Esophagus squamous epithelium (tissue), 5 donors: ENCODE results near the gene HLA-DPB1. TPM values are rescaled to one million over a fixed set of nuclear protein-coding genes. Genes with fewer than 3 reads are reported as not detected.

Experiments used
- DNase-seq: peaks from one replicate; lab custom pipeline; 2025; lab: John Stamatoyannopoulos, UW
- H3K27ac ChIP-seq, 4 donors: fragments of 200-600 bp; sonication (generic); one replicate each; pipeline ENCODE4 v1.5.1; 2016 to 2019; ENCODE audit warnings: mild to moderate bottlenecking in 1 of 4
- H3K27me3 ChIP-seq, 4 donors: fragments of 200-600 bp; sonication (generic); 1 replicate in 3 of 4; 2 replicates in 1 of 4; pipeline versions ENCODE4 v1.5.1 to v1.6.0; 2017 to 2021; ENCODE audit warnings: antibody characterized with exemption in 1 of 4
- H3K36me3 ChIP-seq, 3 donors: fragments of 200-600 bp; sonication (generic); one replicate each; pipeline ENCODE4 v1.5.1; 2016 to 2019
- H3K4me1 ChIP-seq, 3 donors: fragments of 200-600 bp; sonication (generic); one replicate each; pipeline ENCODE4 v1.5.1; 2017 to 2019
- H3K4me3 ChIP-seq, 4 donors: fragments of 200-600 bp; sonication (generic); 1 replicate in 3 of 4; 2 replicates in 1 of 4; pipeline ENCODE4 v1.5.1; 2016 to 2019; ENCODE audit warnings: mild to moderate bottlenecking in 2 of 4, moderate library complexity in 1 of 4
- H3K9me3 ChIP-seq, 3 donors: fragments of 200-600 bp; sonication (generic); one replicate each; pipeline ENCODE4 v1.5.1; 2016 to 2019
- POLR2A ChIP-seq, 4 donors: fragments of 450-650 bp; IDR thresholded peaks; one replicate each; pipeline ENCODE4 v1.6.1; 2017; ENCODE audit warnings: antibody characterized with exemption in 4 of 4, mild to moderate bottlenecking in 4 of 4, moderate library complexity in 3 of 4
- WGBS, 2 donors: methylation state at CpG; one replicate each; pipeline ENCODE4 v1.1.5; 2018; 5-methylcytosine and 5-hydroxymethylcytosine counted together
- intact Hi-C: fragments of 100-400 bp; cut with DNase I; formaldehyde crosslinking; loops from one replicate; pipeline ENCODE4 v1.15.0; 2022
- total RNA-seq, 4 donors: library from RNA; depleted of rRNA; stranded (reverse); fragments of >200 nt; gene quantifications; one replicate each; pipeline ENCODE4 v1.1.0, GENCODE V29; 2016
- TF ChIP-seq, protein P1 (sequence below), 6 experiments: fragments of 450-650 bp in 4 of 6; fragments of 200-600 bp in 2 of 6; sonication (generic) in 2 of 6; IDR thresholded peaks; one replicate each; pipeline ENCODE4 v1.5.1; 2016 to 2019; ENCODE audit warnings: antibody characterized with exemption in 6 of 6, mild to moderate bottlenecking in 4 of 6, moderate library complexity in 4 of 6
- donor health status: DM: yes; HTN: yes; CAD: no.

HLA-DPB1 gene
- total RNA-seq, 4 donors from 2014 or later = 3.2 to 96.9 (median 45.3) TPM

DNA sequence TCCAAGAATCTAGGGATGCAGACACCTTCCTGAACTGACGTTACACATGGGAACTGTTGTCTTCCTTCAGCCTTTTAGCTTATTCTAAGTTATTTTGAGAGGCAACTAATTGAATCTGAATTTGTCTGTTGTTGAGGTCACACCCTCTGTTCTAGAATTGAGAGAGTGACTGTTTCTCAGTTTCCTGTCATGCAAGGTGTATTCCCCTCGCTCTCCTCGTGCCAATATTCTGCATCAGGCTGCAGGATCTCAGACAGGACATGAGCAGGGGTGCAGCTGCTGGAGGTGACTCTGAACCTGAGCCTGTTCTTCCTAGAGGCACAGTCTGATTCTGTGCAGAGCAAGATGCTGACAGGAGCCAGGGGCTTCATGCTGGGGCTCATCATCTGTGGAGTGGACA is 52.5 kb downstream of the HLA-DPB1 start:
- peaks cover 0 to 19% (median 2%) of the 10 kb centered on the region in 4 donors for H3K27me3 ChIP-seq
- intact Hi-C loops = no loop called here
- DNase-seq = no peak
- H3K27ac ChIP-seq = no peak overlapping the region
- H3K4me3 ChIP-seq = no peak overlapping the region
- H3K36me3 ChIP-seq = no peaks in the 10 kb centered on the region
- WGBS, 2 donors = 56 to 64% methylated on average over 3 of the region's 3 CpGs
- no peaks in the 10 kb centered on the region for H3K4me1 ChIP-seq
- no peak for TF ChIP-seq POLR2A (IDR thresholded peaks at IDR 0.05)
- TF ChIP-seq, protein P1, sequence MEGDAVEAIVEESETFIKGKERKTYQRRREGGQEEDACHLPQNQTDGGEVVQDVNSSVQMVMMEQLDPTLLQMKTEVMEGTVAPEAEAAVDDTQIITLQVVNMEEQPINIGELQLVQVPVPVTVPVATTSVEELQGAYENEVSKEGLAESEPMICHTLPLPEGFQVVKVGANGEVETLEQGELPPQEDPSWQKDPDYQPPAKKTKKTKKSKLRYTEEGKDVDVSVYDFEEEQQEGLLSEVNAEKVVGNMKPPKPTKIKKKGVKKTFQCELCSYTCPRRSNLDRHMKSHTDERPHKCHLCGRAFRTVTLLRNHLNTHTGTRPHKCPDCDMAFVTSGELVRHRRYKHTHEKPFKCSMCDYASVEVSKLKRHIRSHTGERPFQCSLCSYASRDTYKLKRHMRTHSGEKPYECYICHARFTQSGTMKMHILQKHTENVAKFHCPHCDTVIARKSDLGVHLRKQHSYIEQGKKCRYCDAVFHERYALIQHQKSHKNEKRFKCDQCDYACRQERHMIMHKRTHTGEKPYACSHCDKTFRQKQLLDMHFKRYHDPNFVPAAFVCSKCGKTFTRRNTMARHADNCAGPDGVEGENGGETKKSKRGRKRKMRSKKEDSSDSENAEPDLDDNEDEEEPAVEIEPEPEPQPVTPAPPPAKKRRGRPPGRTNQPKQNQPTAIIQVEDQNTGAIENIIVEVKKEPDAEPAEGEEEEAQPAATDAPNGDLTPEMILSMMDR (IDR thresholded peaks at IDR 0.05) = no peak
- H3K9me3 ChIP-seq = peaks cover 0 to 10% (median 0%) of the 10 kb centered on the region in 3 donors

DNA sequence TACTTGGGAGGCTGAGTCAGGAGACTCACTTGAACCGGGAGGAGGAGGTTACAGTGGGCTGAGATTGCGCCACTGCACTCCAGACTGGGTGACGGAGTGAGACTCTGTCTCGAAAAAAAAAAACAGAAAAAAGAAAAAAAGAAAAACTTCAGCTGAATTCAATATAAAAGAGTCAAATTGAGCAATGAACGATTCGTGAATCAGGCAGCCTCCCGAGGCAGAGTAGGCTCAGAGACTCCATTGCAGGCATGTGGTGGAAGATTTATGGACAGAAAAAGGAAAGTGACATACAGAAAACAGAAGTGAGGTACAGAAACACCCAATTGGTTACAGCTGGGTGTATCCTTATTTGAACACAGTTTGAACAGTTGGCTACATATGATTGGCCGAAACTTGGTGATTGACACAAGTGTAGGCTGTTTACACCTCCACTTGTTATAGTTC is 56.3 kb downstream of the HLA-DPB1 start:
- H3K9me3 ChIP-seq = no peaks in the 10 kb centered on the region
- 54 to 78% methylated on average over 8 of the region's 8 CpGs for WGBS, 2 donors
- no peak overlapping the region for H3K4me3 ChIP-seq
- no peak overlapping the region for H3K27ac ChIP-seq
- no peak for TF ChIP-seq POLR2A (IDR thresholded peaks at IDR 0.05)
- TF ChIP-seq, protein P1 (IDR thresholded peaks at IDR 0.05) = no peak
- no peaks in the 10 kb centered on the region for H3K4me1 ChIP-seq
- intact Hi-C loops = no loop called here
- DNase-seq = no peak
- H3K27me3 ChIP-seq = peaks cover 0 to 13% (median 0%) of the 10 kb centered on the region in 4 donors
- no peaks in the 10 kb centered on the region for H3K36me3 ChIP-seq

DNA sequence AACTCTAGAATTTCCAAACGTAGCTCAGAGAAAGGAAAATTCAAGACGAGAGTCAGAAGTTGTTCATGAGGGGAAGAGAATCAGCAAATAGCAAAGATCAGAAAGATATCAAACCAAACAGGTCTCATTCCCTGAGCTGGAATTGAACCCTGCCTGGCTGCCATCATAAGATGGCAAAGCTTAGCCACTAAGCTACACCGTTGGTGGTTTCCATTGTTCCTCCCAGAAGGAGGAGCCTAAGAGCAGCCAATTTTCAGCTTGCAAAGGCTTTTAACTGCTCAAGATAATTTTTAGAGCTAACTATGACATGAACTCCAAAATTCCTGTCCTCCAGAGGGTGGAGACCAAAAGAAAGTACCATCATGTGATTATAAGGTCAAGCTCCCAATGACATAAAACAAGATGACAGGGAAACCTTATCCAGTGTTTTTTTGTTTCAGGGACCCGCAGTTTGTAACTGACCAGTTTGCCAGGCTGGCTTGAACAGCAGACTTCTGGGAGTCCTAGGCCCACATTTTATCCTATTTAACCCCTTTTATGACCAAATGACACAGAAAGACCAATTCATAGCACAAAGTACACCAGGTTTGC is 60.6 kb downstream of the HLA-DPB1 start:
- Histone ChIP-seq H3K27ac (no peak overlapping the region), H3K4me3 (no peak overlapping the region), H3K9me3 (no peaks in the 10 kb centered on the region), H3K27me3 (peaks cover 0 to 4% (median 0%) of the 10 kb centered on the region in 4 donors), H3K4me1 (no peaks in the 10 kb centered on the region), H3K36me3 (no peaks in the 10 kb centered on the region)
- TF ChIP-seq, protein P1 (IDR thresholded peaks at IDR 0.05) = no peak
- no peak for TF ChIP-seq POLR2A (IDR thresholded peaks at IDR 0.05)
- WGBS, 2 donors = 48 to 64% methylated on average over 4 of the region's 4 CpGs
- DNase-seq = no peak
- intact Hi-C loops = no loop called here

Other genes with a start within 250 kb of the HLA-DPB1 start
- 10 to 100 TPM; 25.4 to 28.3 (median 26.7) TPM for gene TAP2, start 237.3 kb upstream of the HLA-DPB1 start, total RNA-seq
- gene PSMB8, start 231.9 kb upstream of the HLA-DPB1 start, total RNA-seq = 100 to 1,000 TPM in 1 of 4 donors, 10 to 100 TPM in 3; 21.6 to 135 (median 42.2) TPM
- gene TAP1, start 222.3 kb upstream of the HLA-DPB1 start, total RNA-seq = 10 to 100 TPM; 31.7 to 95.5 (median 40.3) TPM
- 10 to 100 TPM in 2 of 4 donors, 1 to 10 TPM in 2; 5.2 to 93.7 (median 12.0) TPM for gene PSMB9, start 221.8 kb upstream of the HLA-DPB1 start, total RNA-seq
- gene HLA-DMB, start 135.0 kb upstream of the HLA-DPB1 start, total RNA-seq = 10 to 100 TPM in 2 of 4 donors, 1 to 10 TPM in 2; 3.4 to 24.8 (median 9.2) TPM
- 10 to 100 TPM in 2 of 4 donors, 1 to 10 TPM in 2; 4.7 to 36.4 (median 12.6) TPM for gene HLA-DMA, start 122.9 kb upstream of the HLA-DPB1 start, total RNA-seq
- gene BRD2, start 107.4 kb upstream of the HLA-DPB1 start, total RNA-seq = 100 to 1,000 TPM; 110 to 152 (median 132) TPM
- 1 to 10 TPM in 2 of 4 donors, under 1 TPM in 2; 0.61 to 9.7 (median 1.6) TPM for gene HLA-DOA, start 66.4 kb upstream of the HLA-DPB1 start, total RNA-seq
- gene HLA-DPA1, start 2.3 kb upstream of the HLA-DPB1 start, total RNA-seq = 100 to 1,000 TPM in 1 of 4 donors, 10 to 100 TPM in 1, 1 to 10 TPM in 2; 6.2 to 114 (median 48.2) TPM
- under 1 TPM; 0.23 to 0.61 (median 0.41) TPM for gene COL11A2, start 116.5 kb downstream of the HLA-DPB1 start, total RNA-seq
- 10 to 100 TPM; 13.9 to 26.7 (median 16.7) TPM for gene RXRB, start 124.7 kb downstream of the HLA-DPB1 start, total RNA-seq
- gene SLC39A7, start 124.9 kb downstream of the HLA-DPB1 start, total RNA-seq = 10 to 100 TPM; 43.1 to 72.4 (median 62.4) TPM
- 10 to 100 TPM; 15.1 to 42.5 (median 26.3) TPM for gene HSD17B8, start 128.7 kb downstream of the HLA-DPB1 start, total RNA-seq
- gene RING1, start 132.5 kb downstream of the HLA-DPB1 start, total RNA-seq = 10 to 100 TPM; 10.9 to 20.6 (median 13.9) TPM
- gene VPS52, start 195.9 kb downstream of the HLA-DPB1 start, total RNA-seq = 10 to 100 TPM; 34.1 to 45.5 (median 39.8) TPM
- 1,000 to 10,000 TPM; 1,955 to 5,522 (median 4,042) TPM for gene RPS18, start 196.1 kb downstream of the HLA-DPB1 start, total RNA-seq
- 10 to 100 TPM in 3 of 4 donors, 1 to 10 TPM in 1; 9.4 to 31.1 (median 15.0) TPM for gene B3GALT4, start 201.1 kb downstream of the HLA-DPB1 start, total RNA-seq
- gene WDR46, start 213.2 kb downstream of the HLA-DPB1 start, total RNA-seq = 10 to 100 TPM; 30.0 to 62.3 (median 55.6) TPM
- 10 to 100 TPM; 28.6 to 71.0 (median 43.5) TPM for gene PFDN6, start 213.6 kb downstream of the HLA-DPB1 start, total RNA-seq
- gene RGL2, start 223.0 kb downstream of the HLA-DPB1 start, total RNA-seq = 10 to 100 TPM; 54.9 to 78.7 (median 63.2) TPM
- 100 to 1,000 TPM in 1 of 4 donors, 10 to 100 TPM in 3; 68.1 to 101 (median 77.0) TPM for gene TAPBP, start 238.1 kb downstream of the HLA-DPB1 start, total RNA-seq
- 10 to 100 TPM in 3 of 4 donors, 1 to 10 TPM in 1; 8.5 to 17.5 (median 14.8) TPM for gene ZBTB22, start 241.8 kb downstream of the HLA-DPB1 start, total RNA-seq
- 10 to 100 TPM; 25.1 to 41.6 (median 36.3) TPM for gene DAXX, start 247.0 kb downstream of the HLA-DPB1 start, total RNA-seq